GM10266 (cell line): ENCODE results near the gene PFN3.

Source experiments
- DNase-seq: peaks from one replicate; pipeline ENCODE4 v3.0.0; 2012; ENCODE audit errors: extremely low spot score
- CTCF ChIP-seq: IDR thresholded peaks from 2 replicates; pipeline ENCODE4 v1.5.1; 2012; ENCODE audit warnings: mild to moderate bottlenecking, low read depth; ENCODE audit not compliant: control insufficient read depth, insufficient read depth; ENCODE audit errors: missing control alignments

The PFN3 gene

GRCh38 chr5:177357459-177358351 lies 42.8 kb downstream of the PFN3 start, which contains the start of gene RGS14:
RGS14 (plus strand) TSS chr5:177357924; CDS start chr5:177358025, 101 bp downstream.
- DNase-seq, result peak; percentile 92
- TF ChIP-seq CTCF, result no peak

- TF ChIP-seq CTCF, result no peak
- no peak for DNase-seq
Measured at GRCh38 chr5:177357146-177357458, 43.4 kb downstream of the PFN3 start.

- no peak for DNase-seq
- TF ChIP-seq CTCF, result no peak
Measured at GRCh38 chr5:177356746-177357145, 43.7 kb downstream of the PFN3 start.

- no peak for DNase-seq
Measured at GRCh38 chr5:177355868-177356168, 44.6 kb downstream of the PFN3 start.

GRCh38 chr5:177355162-177355867 lies 45.1 kb downstream of the PFN3 start:
- no peak for TF ChIP-seq CTCF
- DNase-seq, result no peak

More at GRCh38 chr5:177355868-177356168, 44.6 kb downstream of the PFN3 start:
- no peak for TF ChIP-seq CTCF

- no peak for DNase-seq
- TF ChIP-seq CTCF, result no peak
Measured at GRCh38 chr5:177354711-177355110, 45.8 kb downstream of the PFN3 start.

GRCh38 chr5:177354256-177354655 lies 46.2 kb downstream of the PFN3 start:
- TF ChIP-seq CTCF, result no peak
- no peak for DNase-seq
